HG03045 (cell line): Measurements from ENCODE around the gene DLG4.

Source experiments
- ATAC-seq: cut with Tn5 transposase; IDR thresholded peaks from one replicate; pipeline ENCODE4 v1.9.1; 2021; ENCODE audit warnings: mild to moderate bottlenecking, moderate library complexity; ENCODE audit not compliant: unreplicated experiment

DLG4 gene

GRCh38 chr17:7233701-7234082, 14.1 kb upstream of the DLG4 start:
- no peak for ATAC-seq

- no peak for ATAC-seq
Measured at GRCh38 chr17:7232114-7232513, 12.5 kb upstream of the DLG4 start.

- ATAC-seq, result no peak
Measured at GRCh38 chr17:7229504-7229903, 9.9 kb upstream of the DLG4 start.

GRCh38 chr17:7228920-7229319, 9.3 kb upstream of the DLG4 start:
- ATAC-seq, result no peak

- no peak for ATAC-seq
Measured at GRCh38 chr17:7226721-7227710, 7.4 kb upstream of the DLG4 start.

GRCh38 chr17:7225711-7226331, 6.2 kb upstream of the DLG4 start:
- ATAC-seq, result no peak

GRCh38 chr17:7224661-7225111, 5.0 kb upstream of the DLG4 start:
- ATAC-seq, result no peak

GRCh38 chr17:7224110-7224509, 4.5 kb upstream of the DLG4 start:
- ATAC-seq, result no peak

GRCh38 chr17:7223375-7223774, 3.7 kb upstream of the DLG4 start:
- ATAC-seq, result no peak

GRCh38 chr17:7222972-7223292, 3.3 kb upstream of the DLG4 start:
- ATAC-seq, result no peak

- ATAC-seq, result no peak
Measured at GRCh38 chr17:7222093-7222971, 2.7 kb upstream of the DLG4 start.

- no peak for ATAC-seq
Measured at GRCh38 chr17:7221278-7222092, 1.8 kb upstream of the DLG4 start.

GRCh38 chr17:7220593-7221277, 1.1 kb upstream of the DLG4 start:
- ATAC-seq, result no peak

- ATAC-seq, result no peak
Measured at GRCh38 chr17:7219229-7219811, 316 bp downstream of the DLG4 start.

GRCh38 chr17:7218758-7219157, 878 bp downstream of the DLG4 start:
- no peak for ATAC-seq

GRCh38 chr17:7218166-7218565, 1.5 kb downstream of the DLG4 start:
- no peak for ATAC-seq

GRCh38 chr17:7217113-7217987, 2.3 kb downstream of the DLG4 start:
- no peak for ATAC-seq

- no peak for ATAC-seq
Measured at GRCh38 chr17:7216242-7217112, 3.2 kb downstream of the DLG4 start.
